ENCODE measurements around the gene TBCEL. TPM values are rescaled to one million over a fixed set of nuclear protein-coding genes. Genes with fewer than 3 reads are reported as not detected.
"Not testable (repeated sequence)": the region's sequence is repeated elsewhere in the genome, so short reads cannot be mapped to it uniquely, and the experiment has no call there.

TBCEL gene
- total and polyA plus RNA-seq, 5 donors, result 6.2 to 47.7 (median 44.3) TPM

GRCh38 chr11:121029813-121030445 is 6.0 kb downstream of the TBCEL start:
- H3K4me3 ChIP-seq (ENCODE audit: low read length), result no peak overlapping the region
- peak overlapping the region; percentile 72 for H3K27ac ChIP-seq (ENCODE audit: low read length)
- H3K4me1 ChIP-seq (ENCODE audit: control insufficient read depth, insufficient read depth, low read length), result peaks cover 2% of the 10 kb centered on the region
- WGBS, result 35% methylated on average over 3 of the region's 3 CpGs
- no peaks in the 10 kb centered on the region for H3K27me3 ChIP-seq (ENCODE audit: control insufficient read depth, insufficient read depth)
- intact Hi-C loops (cut with DNase I), result no loop called here
- ATAC-seq (peak in 1 of 2 donors; percentile 48), DNase-seq (no peak)
- H3K9me3 ChIP-seq (ENCODE audit: control insufficient read depth, low read length), result no peaks in the 10 kb centered on the region

- Histone ChIP-seq H3K27me3 (ENCODE audit: control insufficient read depth, insufficient read depth) (no peaks in the 10 kb centered on the region), H3K4me3 (ENCODE audit: low read length) (no peak overlapping the region), H3K27ac (ENCODE audit: low read length) (no peak overlapping the region), H3K4me1 (ENCODE audit: control insufficient read depth, insufficient read depth, low read length) (no peaks in the 10 kb centered on the region), H3K9me3 (ENCODE audit: control insufficient read depth, low read length) (no peaks in the 10 kb centered on the region)
- intact Hi-C loops (cut with DNase I), result no loop called here
- WGBS, result 97% methylated on average over 2 of the region's 2 CpGs
- ATAC-seq (no peak), DNase-seq (no peak)
Measured at GRCh38 chr11:121031167-121031566, 7.3 kb downstream of the TBCEL start.

- 98% methylated on average over 4 of the region's 4 CpGs for WGBS
- H3K4me1 ChIP-seq (ENCODE audit: control insufficient read depth, insufficient read depth, low read length); intact Hi-C loops (cut with DNase I); H3K27ac ChIP-seq (ENCODE audit: low read length); H3K9me3 ChIP-seq (ENCODE audit: control insufficient read depth, low read length); H3K27me3 ChIP-seq (ENCODE audit: control insufficient read depth, insufficient read depth); DNase-seq; H3K4me3 ChIP-seq (ENCODE audit: low read length); ATAC-seq: not testable (repeated sequence)
Measured at GRCh38 chr11:121031648-121032047, 7.7 kb downstream of the TBCEL start.

- DNase-seq (no peak), ATAC-seq (no peak)
- H3K27me3 ChIP-seq (ENCODE audit: control insufficient read depth, insufficient read depth), result no peaks in the 10 kb centered on the region
- intact Hi-C loops (cut with DNase I), result no loop called here
- no peaks in the 10 kb centered on the region for H3K4me1 ChIP-seq (ENCODE audit: control insufficient read depth, insufficient read depth, low read length)
- no peak overlapping the region for H3K27ac ChIP-seq (ENCODE audit: low read length)
- WGBS, result 90% methylated on average over 3 of the region's 3 CpGs
- H3K9me3 ChIP-seq (ENCODE audit: control insufficient read depth, low read length), result no peaks in the 10 kb centered on the region
- H3K4me3 ChIP-seq (ENCODE audit: low read length), result no peak overlapping the region
Measured at GRCh38 chr11:121032546-121032945, 8.6 kb downstream of the TBCEL start.

- Histone ChIP-seq H3K4me1 (ENCODE audit: control insufficient read depth, insufficient read depth, low read length) (no peaks in the 10 kb centered on the region), H3K9me3 (ENCODE audit: control insufficient read depth, low read length) (no peaks in the 10 kb centered on the region), H3K27me3 (ENCODE audit: control insufficient read depth, insufficient read depth) (no peaks in the 10 kb centered on the region), H3K27ac (ENCODE audit: low read length) (no peak overlapping the region), H3K4me3 (ENCODE audit: low read length) (no peak overlapping the region)
- 96% methylated on average over 4 of the region's 4 CpGs for WGBS
- DNase-seq, result no peak
- intact Hi-C loops (cut with DNase I), result no loop called here
- no peak for ATAC-seq
Measured at GRCh38 chr11:121033635-121034034, 9.7 kb downstream of the TBCEL start.

- intact Hi-C loops (cut with DNase I), result no loop called here
- H3K9me3 ChIP-seq (ENCODE audit: control insufficient read depth, low read length), result no peaks in the 10 kb centered on the region
- ATAC-seq (peak in 1 of 2 donors; percentile 11), DNase-seq (no peak)
- no peak overlapping the region for H3K27ac ChIP-seq (ENCODE audit: low read length)
- no peaks in the 10 kb centered on the region for H3K27me3 ChIP-seq (ENCODE audit: control insufficient read depth, insufficient read depth)
- 76% methylated on average over 4 of the region's 4 CpGs for WGBS
- H3K4me1 ChIP-seq (ENCODE audit: control insufficient read depth, insufficient read depth, low read length), result no peaks in the 10 kb centered on the region
- no peak overlapping the region for H3K4me3 ChIP-seq (ENCODE audit: low read length)
Measured at GRCh38 chr11:121035169-121035755, 11.4 kb downstream of the TBCEL start.

GRCh38 chr11:121035780-121036179 is 11.9 kb downstream of the TBCEL start:
- WGBS, result 77% methylated on average over 3 of the region's 3 CpGs
- no peaks in the 10 kb centered on the region for H3K27me3 ChIP-seq (ENCODE audit: control insufficient read depth, insufficient read depth)

GRCh38 chr11:121037016-121037415 is 13.1 kb downstream of the TBCEL start:
- no peak overlapping the region for H3K4me3 ChIP-seq (ENCODE audit: low read length)
- peaks cover 1% of the 10 kb centered on the region for H3K4me1 ChIP-seq (ENCODE audit: control insufficient read depth, insufficient read depth, low read length)
- no peaks in the 10 kb centered on the region for H3K27me3 ChIP-seq (ENCODE audit: control insufficient read depth, insufficient read depth)
- H3K9me3 ChIP-seq (ENCODE audit: control insufficient read depth, low read length), result no peaks in the 10 kb centered on the region
- ATAC-seq, result no peak
- DNase-seq, result no peak
- no peak overlapping the region for H3K27ac ChIP-seq (ENCODE audit: low read length)
- intact Hi-C loops (cut with DNase I), result no loop called here
- 57% methylated on average over 1 of the region's 1 CpG for WGBS

More at GRCh38 chr11:121035780-121036179, 11.9 kb downstream of the TBCEL start:
- H3K9me3 ChIP-seq (ENCODE audit: control insufficient read depth, low read length), result no peaks in the 10 kb centered on the region
- DNase-seq (no peak), ATAC-seq (no peak)
- H3K4me3 ChIP-seq (ENCODE audit: low read length), result no peak overlapping the region
- no peaks in the 10 kb centered on the region for H3K4me1 ChIP-seq (ENCODE audit: control insufficient read depth, insufficient read depth, low read length)
- H3K27ac ChIP-seq (ENCODE audit: low read length), result no peak overlapping the region
- intact Hi-C loops (cut with DNase I), result no loop called here

GRCh38 chr11:121038648-121039409 is 14.9 kb downstream of the TBCEL start:
- intact Hi-C loops (cut with DNase I), result no loop called here
- H3K4me1 ChIP-seq (ENCODE audit: control insufficient read depth, insufficient read depth, low read length), result peaks cover 1% of the 10 kb centered on the region
- DNase-seq (no peak), ATAC-seq (no peak)
- no peak overlapping the region for H3K4me3 ChIP-seq (ENCODE audit: low read length)
- H3K9me3 ChIP-seq (ENCODE audit: control insufficient read depth, low read length), result no peaks in the 10 kb centered on the region
- no peaks in the 10 kb centered on the region for H3K27me3 ChIP-seq (ENCODE audit: control insufficient read depth, insufficient read depth)
- no peak overlapping the region for H3K27ac ChIP-seq (ENCODE audit: low read length)
- WGBS, result 84% methylated on average over 5 of the region's 5 CpGs

- H3K4me1 ChIP-seq (ENCODE audit: control insufficient read depth, insufficient read depth, low read length), result peaks cover 1% of the 10 kb centered on the region
- H3K27ac ChIP-seq (ENCODE audit: low read length), result no peak overlapping the region
- H3K9me3 ChIP-seq (ENCODE audit: control insufficient read depth, low read length), result no peaks in the 10 kb centered on the region
- DNase-seq (no peak), ATAC-seq (no peak)
- no peaks in the 10 kb centered on the region for H3K27me3 ChIP-seq (ENCODE audit: control insufficient read depth, insufficient read depth)
- intact Hi-C loops (cut with DNase I), result no loop called here
- 80% methylated on average over 1 of the region's 1 CpG for WGBS
- no peak overlapping the region for H3K4me3 ChIP-seq (ENCODE audit: low read length)
Measured at GRCh38 chr11:121039971-121040613, 16.2 kb downstream of the TBCEL start.

- no peaks in the 10 kb centered on the region for H3K9me3 ChIP-seq (ENCODE audit: control insufficient read depth, low read length)
- ATAC-seq (no peak), DNase-seq (no peak)
- peaks cover 1% of the 10 kb centered on the region for H3K4me1 ChIP-seq (ENCODE audit: control insufficient read depth, insufficient read depth, low read length)
- H3K27me3 ChIP-seq (ENCODE audit: control insufficient read depth, insufficient read depth), result no peaks in the 10 kb centered on the region
- no peak overlapping the region for H3K27ac ChIP-seq (ENCODE audit: low read length)
- 91% methylated on average over 3 of the region's 3 CpGs for WGBS
- H3K4me3 ChIP-seq (ENCODE audit: low read length), result no peak overlapping the region
- intact Hi-C loops (cut with DNase I), result no loop called here
Measured at GRCh38 chr11:121040614-121041002, 16.7 kb downstream of the TBCEL start.

Data from right cardiac atrium (tissue), 5 donors.